Measurements from ENCODE around the gene MYRFL. TPM values are rescaled to one million over a fixed set of nuclear protein-coding genes. Genes with fewer than 3 reads are reported as not detected.

Gene MYRFL
- total and polyA plus RNA-seq, 10 donors: 0.04 to 0.44 (median 0.20) TPM; not detected in 5

GRCh38 chr12:69931569-69931968, 106.5 kb downstream of the MYRFL start:
- Histone ChIP-seq H3K36me3 (no peaks in the 10 kb centered on the region), H3K4me3 (no peak overlapping the region), H3K4me1 (peaks cover 0 to 3% (median 0%) of the 10 kb centered on the region in 6 donors), H3K27ac (no peak overlapping the region), H3K27me3 (replicated peaks in 1 of 7) (peaks cover 0 to 5% (median 0%) of the 10 kb centered on the region in 7 donors), H3K9me3 (no peaks in the 10 kb centered on the region)
- WGBS, 5 donors: 40 to 70% (median 64%) methylated on average over 2 of the region's 2 CpGs
- no peak for TF ChIP-seq POLR2A (IDR thresholded peaks at IDR 0.05)
- intact Hi-C loops (cut with DNase I; ENCODE audit: low total_unique reads): no loop called here
- no peak for DNase-seq

GRCh38 chr12:69932154-69932553, 107.1 kb downstream of the MYRFL start:
- H3K36me3 ChIP-seq: no peaks in the 10 kb centered on the region
- no peak for DNase-seq
- no peak overlapping the region for H3K4me3 ChIP-seq
- H3K9me3 ChIP-seq: no peaks in the 10 kb centered on the region
- no peak for TF ChIP-seq POLR2A (IDR thresholded peaks at IDR 0.05)
- TF ChIP-seq POLR2AphosphoS5 (IDR thresholded peaks at IDR 0.05): no peak
- no peak for TF ChIP-seq CTCF (IDR thresholded peaks at IDR 0.05 in 8 of 11, conservative IDR thresholded peaks at IDR 0.05 in 3 of 11)
- 54 to 79% (median 74%) methylated on average over 2 of the region's 2 CpGs for WGBS, 5 donors
- H3K27me3 ChIP-seq (replicated peaks in 1 of 7): peaks cover 0 to 5% (median 0%) of the 10 kb centered on the region in 7 donors
- H3K27ac ChIP-seq: no peak overlapping the region
- H3K4me1 ChIP-seq: peaks cover 0 to 3% (median 0%) of the 10 kb centered on the region in 6 donors
- intact Hi-C loops (cut with DNase I; ENCODE audit: low total_unique reads): no loop called here

GRCh38 chr12:69932676-69933552, 107.9 kb downstream of the MYRFL start:
- Histone ChIP-seq H3K4me3 (no peak overlapping the region), H3K4me1 (no peaks in the 10 kb centered on the region), H3K27ac (no peak overlapping the region), H3K27me3 (replicated peaks in 1 of 7) (peaks cover 0 to 5% (median 0%) of the 10 kb centered on the region in 7 donors), H3K36me3 (no peaks in the 10 kb centered on the region), H3K9me3 (no peaks in the 10 kb centered on the region)
- intact Hi-C loops (cut with DNase I; ENCODE audit: low total_unique reads): no loop called here
- WGBS, 5 donors: 69 to 81% (median 70%) methylated on average over 6 of the region's 6 CpGs
- DNase-seq: no peak
- no peak for TF ChIP-seq POLR2AphosphoS5 (IDR thresholded peaks at IDR 0.05)

GRCh38 chr12:69934011-69934410, 109.0 kb downstream of the MYRFL start:
- no peaks in the 10 kb centered on the region for H3K9me3 ChIP-seq
- no peak for DNase-seq
- H3K36me3 ChIP-seq: no peaks in the 10 kb centered on the region
- H3K4me3 ChIP-seq: no peak overlapping the region
- peaks cover 0 to 5% (median 0%) of the 10 kb centered on the region in 7 donors for H3K27me3 ChIP-seq (replicated peaks in 1 of 7)
- 81 to 98% (median 89%) methylated on average over 4 of the region's 4 CpGs for WGBS, 5 donors
- no peak overlapping the region for H3K27ac ChIP-seq
- TF ChIP-seq CTCF (IDR thresholded peaks at IDR 0.05 in 8 of 11, conservative IDR thresholded peaks at IDR 0.05 in 3 of 11) (no peak), POLR2AphosphoS5 (IDR thresholded peaks at IDR 0.05) (no peak), POLR2A (IDR thresholded peaks at IDR 0.05) (no peak)
- intact Hi-C loops (cut with DNase I; ENCODE audit: low total_unique reads): no loop called here
- no peaks in the 10 kb centered on the region for H3K4me1 ChIP-seq

GRCh38 chr12:69935651-69936100, 110.6 kb downstream of the MYRFL start:
- Histone ChIP-seq H3K27ac (no peak overlapping the region), H3K4me1 (no peaks in the 10 kb centered on the region), H3K9me3 (no peaks in the 10 kb centered on the region), H3K27me3 (replicated peaks in 1 of 7) (peaks cover 0 to 5% (median 0%) of the 10 kb centered on the region in 7 donors), H3K36me3 (no peaks in the 10 kb centered on the region), H3K4me3 (no peak overlapping the region)
- intact Hi-C loops (cut with DNase I; ENCODE audit: low total_unique reads): no loop called here
- DNase-seq: no peak
- WGBS, 5 donors: 50 to 82% (median 65%) methylated on average over 5 of the region's 5 CpGs
- no peak for TF ChIP-seq CTCF (IDR thresholded peaks at IDR 0.05 in 8 of 11, conservative IDR thresholded peaks at IDR 0.05 in 3 of 11)
- TF ChIP-seq POLR2A (IDR thresholded peaks at IDR 0.05): no peak
- TF ChIP-seq POLR2AphosphoS5 (IDR thresholded peaks at IDR 0.05): no peak

Measured in spleen (tissue), 11 donors.